IPS-NIHi7 (cell line): Measurements from ENCODE around the gene SIRPA.
A peak's percentile ranks its signal among the peaks of the same experiment; 100 is the strongest.

Source experiments
- DNase-seq: peaks from one replicate; pipeline ENCODE4 v3.0.0; 2012; ENCODE audit warnings: mixed read lengths; ENCODE audit errors: extremely low spot score

Gene SIRPA

GRCh38 chr20:1888796-1889463 lies 6.3 kb upstream of the SIRPA start:
- peak; percentile 59 for DNase-seq

GRCh38 chr20:1890469-1891262 lies 4.5 kb upstream of the SIRPA start:
- no peak for DNase-seq

- DNase-seq: no peak
These were observed 3.7 kb upstream of the SIRPA start for GRCh38 chr20:1891263-1892118.

GRCh38 chr20:1892119-1892385 lies 3.2 kb upstream of the SIRPA start:
- DNase-seq: no peak

- DNase-seq: no peak
These were observed 1.3 kb upstream of the SIRPA start for GRCh38 chr20:1893721-1894470.

- DNase-seq: peak; percentile 72
These were observed 696 bp upstream of the SIRPA start for GRCh38 chr20:1894471-1894950.

- peak; percentile 46 for DNase-seq
These were observed 672 bp downstream of the SIRPA start for GRCh38 chr20:1895674-1896483.

- no peak for DNase-seq
These were observed 1.5 kb downstream of the SIRPA start for GRCh38 chr20:1896484-1897258.

GRCh38 chr20:1897541-1897940 lies 2.3 kb downstream of the SIRPA start:
- DNase-seq: no peak

GRCh38 chr20:1897965-1898464 lies 2.8 kb downstream of the SIRPA start:
- no peak for DNase-seq

GRCh38 chr20:1898482-1899240 lies 3.5 kb downstream of the SIRPA start:
- no peak for DNase-seq

GRCh38 chr20:1899241-1899525 lies 4.0 kb downstream of the SIRPA start:
- DNase-seq: no peak

GRCh38 chr20:1900321-1900801 lies 5.2 kb downstream of the SIRPA start:
- peak; percentile 91 for DNase-seq

GRCh38 chr20:1901704-1902103 lies 6.5 kb downstream of the SIRPA start:
- no peak for DNase-seq

GRCh38 chr20:1902188-1902587 lies 7.0 kb downstream of the SIRPA start:
- DNase-seq: no peak

GRCh38 chr20:1904135-1904534 lies 8.9 kb downstream of the SIRPA start:
- no peak for DNase-seq

- DNase-seq: no peak
These were observed 9.8 kb downstream of the SIRPA start for GRCh38 chr20:1905009-1905408.

- no peak for DNase-seq
These were observed 10.5 kb downstream of the SIRPA start for GRCh38 chr20:1905693-1906092.

- no peak for DNase-seq
These were observed 11.3 kb downstream of the SIRPA start for GRCh38 chr20:1906361-1907051.
